ENCODE measurements around the gene MOBP.

MOBP gene

GRCh38 chr3:39541917-39542329 is 74.4 kb downstream of the MOBP start:
- peak; percentile 23 for DNase-seq (ENCODE audit: low spot score)

- DNase-seq (ENCODE audit: low spot score): no peak
Observed at GRCh38 chr3:39542588-39542988, 75.1 kb downstream of the MOBP start.

GRCh38 chr3:39548282-39548681 is 80.8 kb downstream of the MOBP start:
- DNase-seq (ENCODE audit: low spot score): no peak

GRCh38 chr3:39550354-39551051 is 83.0 kb downstream of the MOBP start:
- DNase-seq (ENCODE audit: low spot score): no peak

Data from cerebellar cortex (tissue), 1 donor.